Prostate gland (tissue), 1 donor: ENCODE data around the gene TFF3.

ENCODE experiments used
- POLR2A ChIP-seq: fragments of 450-650 bp; IDR thresholded peaks from one replicate; pipeline ENCODE4 v1.6.1; 2016; ENCODE audit warnings: antibody characterized with exemption, mild to moderate bottlenecking
- POLR2AphosphoS5 ChIP-seq: sonication (generic); formaldehyde crosslinking; IDR thresholded peaks from one replicate; pipeline ENCODE4 v1.6.1; 2017; ENCODE audit warnings: antibody characterized with exemption

- TF ChIP-seq POLR2A (no peak), POLR2AphosphoS5 (no peak)
Measured at GRCh38 chr21:42310411-42311001, 4.7 kb downstream of the TFF3 start.
